Tibial nerve (tissue), 4 donors: ENCODE data around the gene LMF1.

ENCODE experiments used
- CTCF ChIP-seq, 5 experiments: fragments of 200-600 bp in 3 of 5; fragments of 450-650 bp in 2 of 5; sonication (generic) in 3 of 5; IDR thresholded peaks; one replicate each; pipeline ENCODE4 v1.5.1; 2016 to 2019; ENCODE audit warnings: antibody characterized with exemption in 5 of 5, mild to moderate bottlenecking in 3 of 5, moderate library complexity in 2 of 5
- EP300 ChIP-seq, 2 donors: sonication (generic); formaldehyde crosslinking; IDR thresholded peaks; one replicate each; pipeline ENCODE4 v1.6.1; 2017; ENCODE audit warnings: antibody characterized with exemption in 2 of 2, mild to moderate bottlenecking in 1 of 2
- POLR2A ChIP-seq, 2 donors: fragments of 450-650 bp; IDR thresholded peaks; one replicate each; pipeline ENCODE4 v1.6.1; 2017; ENCODE audit warnings: antibody characterized with exemption in 2 of 2, mild to moderate bottlenecking in 2 of 2, moderate library complexity in 2 of 2

- no peak for TF ChIP-seq CTCF (IDR thresholded peaks at IDR 0.05)
- TF ChIP-seq POLR2A (IDR thresholded peaks at IDR 0.05) = no peak
- no peak for TF ChIP-seq EP300 (IDR thresholded peaks at IDR 0.05)
These were observed 102.4 kb downstream of the LMF1 start for GRCh38 chr16:868386-868755.
